CMK (cell line): ENCODE results near the gene ZNF681.
"Not testable (repeated sequence)": the region's sequence is repeated elsewhere in the genome, so short reads cannot be mapped to it uniquely, and the experiment has no call there.

Experiments used
- DNase-seq: peaks from one replicate; pipeline ENCODE4 v3.0.0-alpha.2; 2010; ENCODE audit warnings: low read depth

The ZNF681 gene

GRCh38 chr19:23758187-23759074 is at the start of gene ZNF681:
Gene ZNF681, minus strand, starts transcription at chr19:23758891. Its CDS starts 142 bp downstream, at chr19:23758749.
- DNase-seq, result peak; percentile 39

GRCh38 chr19:23804676-23805075 is 46.0 kb upstream of the ZNF681 start:
- DNase-seq, result no peak

GRCh38 chr19:23802290-23802689 is 43.6 kb upstream of the ZNF681 start:
- DNase-seq, result no peak

GRCh38 chr19:23801803-23802202 is 43.1 kb upstream of the ZNF681 start:
- DNase-seq, result no peak

GRCh38 chr19:23800868-23801267 is 42.2 kb upstream of the ZNF681 start:
- no peak for DNase-seq

GRCh38 chr19:23800271-23800670 is 41.6 kb upstream of the ZNF681 start:
- no peak for DNase-seq

GRCh38 chr19:23799321-23799720 is 40.6 kb upstream of the ZNF681 start:
- no peak for DNase-seq

GRCh38 chr19:23795462-23795861 is 36.8 kb upstream of the ZNF681 start:
- no peak for DNase-seq

GRCh38 chr19:23792784-23793183 is 34.1 kb upstream of the ZNF681 start:
- DNase-seq, result no peak

GRCh38 chr19:23790641-23791488 is 32.2 kb upstream of the ZNF681 start:
- DNase-seq, result no peak

- DNase-seq, result no peak
These were observed 30.6 kb upstream of the ZNF681 start for GRCh38 chr19:23789246-23789645.

- DNase-seq, result no peak
These were observed 29.7 kb upstream of the ZNF681 start for GRCh38 chr19:23788411-23788810.

- DNase-seq, result no peak
These were observed 28.4 kb upstream of the ZNF681 start for GRCh38 chr19:23787106-23787505.

GRCh38 chr19:23785982-23786381 is 27.3 kb upstream of the ZNF681 start:
- DNase-seq, result no peak

- DNase-seq, result no peak
These were observed 25.6 kb upstream of the ZNF681 start for GRCh38 chr19:23784274-23784673.

- DNase-seq, result no peak
These were observed 24.9 kb upstream of the ZNF681 start for GRCh38 chr19:23783636-23784035.

- no peak for DNase-seq
These were observed 21.0 kb upstream of the ZNF681 start for GRCh38 chr19:23779645-23780044.

- no peak for DNase-seq
These were observed 19.9 kb upstream of the ZNF681 start for GRCh38 chr19:23778566-23778965.

- not testable (repeated sequence) for DNase-seq
These were observed 19.3 kb upstream of the ZNF681 start for GRCh38 chr19:23778036-23778435.

- DNase-seq, result no peak
These were observed 18.5 kb upstream of the ZNF681 start for GRCh38 chr19:23777216-23777615.

GRCh38 chr19:23776507-23777205 is 18.0 kb upstream of the ZNF681 start:
- DNase-seq, result no peak

- no peak for DNase-seq
These were observed 15.9 kb upstream of the ZNF681 start for GRCh38 chr19:23774524-23774971.
